ENCODE measurements around the gene MEGF6.
"Not testable (repeated sequence)": the region's sequence is repeated elsewhere in the genome, so short reads cannot be mapped to it uniquely, and the experiment has no call there.

MEGF6 gene

GRCh38 chr1:3590951-3591865, 20.1 kb downstream of the MEGF6 start:
- TF ChIP-seq CTCF (conservative IDR thresholded peaks at IDR 0.05; ENCODE audit: low read depth, low read length): no peak
- no peak for DNase-seq (ENCODE audit: low read depth)
- no peak overlapping the region for H3K4me3 ChIP-seq (ENCODE audit: low read depth, low read length)

GRCh38 chr1:3590139-3590763, 21.1 kb downstream of the MEGF6 start:
- no peak for TF ChIP-seq CTCF (conservative IDR thresholded peaks at IDR 0.05; ENCODE audit: low read depth, low read length)
- no peak overlapping the region for H3K4me3 ChIP-seq (ENCODE audit: low read depth, low read length)
- DNase-seq (ENCODE audit: low read depth): peak; percentile 54

GRCh38 chr1:3588395-3588794, 22.9 kb downstream of the MEGF6 start:
- no peak overlapping the region for H3K4me3 ChIP-seq (ENCODE audit: low read depth, low read length)
- no peak for DNase-seq (ENCODE audit: low read depth)
- TF ChIP-seq CTCF (conservative IDR thresholded peaks at IDR 0.05; ENCODE audit: low read depth, low read length): no peak

GRCh38 chr1:3586986-3587759, 24.1 kb downstream of the MEGF6 start:
- peak; percentile 85 for DNase-seq (ENCODE audit: low read depth)
- no peak overlapping the region for H3K4me3 ChIP-seq (ENCODE audit: low read depth, low read length)
- TF ChIP-seq CTCF (conservative IDR thresholded peaks at IDR 0.05; ENCODE audit: low read depth, low read length): peak; percentile 48

GRCh38 chr1:3585940-3586568, 25.3 kb downstream of the MEGF6 start:
- TF ChIP-seq CTCF (conservative IDR thresholded peaks at IDR 0.05; ENCODE audit: low read depth, low read length): no peak
- H3K4me3 ChIP-seq (ENCODE audit: low read depth, low read length): no peak overlapping the region
- DNase-seq (ENCODE audit: low read depth): no peak

- H3K4me3 ChIP-seq (ENCODE audit: low read depth, low read length); DNase-seq (ENCODE audit: low read depth): not testable (repeated sequence)
Observed at GRCh38 chr1:3585353-3585868, 25.9 kb downstream of the MEGF6 start.
